Measurements from ENCODE around the gene LUZP2.

The LUZP2 gene

DNA sequence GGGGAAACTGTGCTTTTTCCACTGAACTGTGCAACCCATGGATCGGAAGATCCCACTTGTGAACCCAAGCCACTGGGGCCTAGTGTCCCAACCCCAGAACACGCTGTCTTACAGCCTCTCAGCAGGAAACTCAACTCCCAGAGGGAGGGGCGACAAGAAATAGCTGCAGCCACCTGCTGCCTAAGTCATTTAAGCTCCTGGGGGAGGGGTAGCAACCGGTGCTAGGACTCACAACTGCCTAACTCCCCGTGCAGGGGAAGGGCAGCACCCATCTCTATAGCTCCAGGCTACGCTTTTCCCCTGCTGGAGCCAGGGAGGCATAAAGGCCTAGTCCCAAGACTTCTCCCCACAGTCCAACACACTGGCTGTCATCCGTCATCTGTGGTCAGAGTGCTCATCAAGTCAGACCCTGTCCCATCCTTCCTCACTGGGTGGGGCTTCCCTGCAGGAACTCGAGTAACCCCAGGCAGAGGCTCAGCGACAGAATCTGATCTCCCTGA, 363.0 kb downstream of the LUZP2 start:
- TF ChIP-seq ZFP3 (CRISPR knock-in tag; IDR thresholded peaks at IDR 0.05) (no peak), PATZ1 (CRISPR knock-in tag; IDR thresholded peaks at IDR 0.05; ENCODE audit: borderline replicate concordance) (no peak), POU6F1 (CRISPR knock-in tag; IDR thresholded peaks at IDR 0.05; ENCODE audit: borderline replicate concordance, low read depth) (no peak), ZNF565 (CRISPR knock-in tag; conservative IDR thresholded peaks at IDR 0.05; ENCODE audit: low read depth) (no peak), SNAI2 (CRISPR knock-in tag; IDR thresholded peaks at IDR 0.05) (no peak), TCF4 (CRISPR knock-in tag; IDR thresholded peaks at IDR 0.05; ENCODE audit: borderline replicate concordance) (no peak), OSR1 (CRISPR knock-in tag; IDR thresholded peaks at IDR 0.05) (no peak), TOX (CRISPR knock-in tag; IDR thresholded peaks at IDR 0.05; ENCODE audit: borderline replicate concordance) (no peak), GLIS3 (CRISPR knock-in tag; IDR thresholded peaks at IDR 0.05) (no peak), BACH2 (CRISPR knock-in tag; IDR thresholded peaks at IDR 0.05; ENCODE audit: borderline replicate concordance) (no peak), ZNF8 (CRISPR knock-in tag; IDR thresholded peaks at IDR 0.05) (no peak), PPARA (CRISPR knock-in tag; IDR thresholded peaks at IDR 0.05; ENCODE audit: borderline replicate concordance) (no peak), ISL1 (CRISPR knock-in tag; IDR thresholded peaks at IDR 0.05) (no peak), ARNTL (CRISPR knock-in tag; IDR thresholded peaks at IDR 0.05; ENCODE audit: borderline replicate concordance, low read depth) (no peak), ESRRG (CRISPR knock-in tag; IDR thresholded peaks at IDR 0.05) (no peak), CSDC2 (CRISPR knock-in tag; IDR thresholded peaks at IDR 0.05) (no peak)
- TF ChIP-seq, protein P1, sequence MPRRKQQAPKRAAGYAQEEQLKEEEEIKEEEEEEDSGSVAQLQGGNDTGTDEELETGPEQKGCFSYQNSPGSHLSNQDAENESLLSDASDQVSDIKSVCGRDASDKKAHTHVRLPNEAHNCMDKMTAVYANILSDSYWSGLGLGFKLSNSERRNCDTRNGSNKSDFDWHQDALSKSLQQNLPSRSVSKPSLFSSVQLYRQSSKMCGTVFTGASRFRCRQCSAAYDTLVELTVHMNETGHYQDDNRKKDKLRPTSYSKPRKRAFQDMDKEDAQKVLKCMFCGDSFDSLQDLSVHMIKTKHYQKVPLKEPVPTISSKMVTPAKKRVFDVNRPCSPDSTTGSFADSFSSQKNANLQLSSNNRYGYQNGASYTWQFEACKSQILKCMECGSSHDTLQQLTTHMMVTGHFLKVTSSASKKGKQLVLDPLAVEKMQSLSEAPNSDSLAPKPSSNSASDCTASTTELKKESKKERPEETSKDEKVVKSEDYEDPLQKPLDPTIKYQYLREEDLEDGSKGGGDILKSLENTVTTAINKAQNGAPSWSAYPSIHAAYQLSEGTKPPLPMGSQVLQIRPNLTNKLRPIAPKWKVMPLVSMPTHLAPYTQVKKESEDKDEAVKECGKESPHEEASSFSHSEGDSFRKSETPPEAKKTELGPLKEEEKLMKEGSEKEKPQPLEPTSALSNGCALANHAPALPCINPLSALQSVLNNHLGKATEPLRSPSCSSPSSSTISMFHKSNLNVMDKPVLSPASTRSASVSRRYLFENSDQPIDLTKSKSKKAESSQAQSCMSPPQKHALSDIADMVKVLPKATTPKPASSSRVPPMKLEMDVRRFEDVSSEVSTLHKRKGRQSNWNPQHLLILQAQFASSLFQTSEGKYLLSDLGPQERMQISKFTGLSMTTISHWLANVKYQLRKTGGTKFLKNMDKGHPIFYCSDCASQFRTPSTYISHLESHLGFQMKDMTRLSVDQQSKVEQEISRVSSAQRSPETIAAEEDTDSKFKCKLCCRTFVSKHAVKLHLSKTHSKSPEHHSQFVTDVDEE (CRISPR knock-in tag; IDR thresholded peaks at IDR 0.05), result no peak
- TF ChIP-seq, protein P2, sequence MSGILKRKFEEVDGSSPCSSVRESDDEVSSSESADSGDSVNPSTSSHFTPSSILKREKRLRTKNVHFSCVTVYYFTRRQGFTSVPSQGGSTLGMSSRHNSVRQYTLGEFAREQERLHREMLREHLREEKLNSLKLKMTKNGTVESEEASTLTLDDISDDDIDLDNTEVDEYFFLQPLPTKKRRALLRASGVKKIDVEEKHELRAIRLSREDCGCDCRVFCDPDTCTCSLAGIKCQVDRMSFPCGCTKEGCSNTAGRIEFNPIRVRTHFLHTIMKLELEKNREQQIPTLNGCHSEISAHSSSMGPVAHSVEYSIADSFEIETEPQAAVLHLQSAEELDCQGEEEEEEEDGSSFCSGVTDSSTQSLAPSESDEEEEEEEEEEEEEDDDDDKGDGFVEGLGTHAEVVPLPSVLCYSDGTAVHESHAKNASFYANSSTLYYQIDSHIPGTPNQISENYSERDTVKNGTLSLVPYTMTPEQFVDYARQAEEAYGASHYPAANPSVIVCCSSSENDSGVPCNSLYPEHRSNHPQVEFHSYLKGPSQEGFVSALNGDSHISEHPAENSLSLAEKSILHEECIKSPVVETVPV (CRISPR knock-in tag; IDR thresholded peaks at IDR 0.05), result no peak
- TF ChIP-seq, protein P3, sequence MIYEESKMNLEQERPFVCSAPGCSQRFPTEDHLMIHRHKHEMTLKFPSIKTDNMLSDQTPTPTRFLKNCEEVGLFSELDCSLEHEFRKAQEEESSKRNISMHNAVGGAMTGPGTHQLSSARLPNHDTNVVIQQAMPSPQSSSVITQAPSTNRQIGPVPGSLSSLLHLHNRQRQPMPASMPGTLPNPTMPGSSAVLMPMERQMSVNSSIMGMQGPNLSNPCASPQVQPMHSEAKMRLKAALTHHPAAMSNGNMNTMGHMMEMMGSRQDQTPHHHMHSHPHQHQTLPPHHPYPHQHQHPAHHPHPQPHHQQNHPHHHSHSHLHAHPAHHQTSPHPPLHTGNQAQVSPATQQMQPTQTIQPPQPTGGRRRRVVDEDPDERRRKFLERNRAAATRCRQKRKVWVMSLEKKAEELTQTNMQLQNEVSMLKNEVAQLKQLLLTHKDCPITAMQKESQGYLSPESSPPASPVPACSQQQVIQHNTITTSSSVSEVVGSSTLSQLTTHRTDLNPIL (CRISPR knock-in tag; IDR thresholded peaks at IDR 0.05; ENCODE audit: low read depth), result no peak
- no peak for ATAC-seq

DNA sequence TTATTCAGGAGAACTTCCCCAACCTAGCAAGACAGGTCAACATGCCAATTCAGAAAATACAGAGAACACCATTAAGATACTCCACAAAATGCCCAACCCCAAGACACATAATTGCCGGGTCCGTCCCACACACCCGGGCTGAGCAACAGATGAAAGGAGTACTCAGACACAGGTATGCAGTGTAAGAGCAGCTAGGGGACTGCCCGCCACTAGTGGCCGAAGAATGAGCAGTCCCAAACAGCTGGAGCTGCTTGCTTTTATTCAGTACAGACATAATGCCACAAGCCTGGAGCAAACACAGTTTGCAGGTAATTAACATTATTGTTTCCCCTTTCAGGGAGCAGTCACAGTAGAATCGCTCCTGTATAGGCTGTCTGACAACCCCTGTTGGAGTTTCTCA, 364.6 kb downstream of the LUZP2 start:
- no peak for ATAC-seq
- TF ChIP-seq CSDC2 (CRISPR knock-in tag; IDR thresholded peaks at IDR 0.05) (no peak), ZNF8 (CRISPR knock-in tag; IDR thresholded peaks at IDR 0.05) (no peak), ZC3H10 (CRISPR knock-in tag; IDR thresholded peaks at IDR 0.05) (no peak), BACH2 (CRISPR knock-in tag; IDR thresholded peaks at IDR 0.05; ENCODE audit: borderline replicate concordance) (no peak), ZNF565 (CRISPR knock-in tag; conservative IDR thresholded peaks at IDR 0.05; ENCODE audit: low read depth) (no peak), POU6F1 (CRISPR knock-in tag; IDR thresholded peaks at IDR 0.05; ENCODE audit: borderline replicate concordance, low read depth) (no peak), GLIS3 (CRISPR knock-in tag; IDR thresholded peaks at IDR 0.05) (no peak), ARNTL (CRISPR knock-in tag; IDR thresholded peaks at IDR 0.05; ENCODE audit: borderline replicate concordance, low read depth) (no peak)
